GM18526 (cell line): Measurements from ENCODE around the gene PPP3CB.

Experiments
- POLR2A ChIP-seq: IDR thresholded peaks from 3 replicates; pipeline ENCODE4 v1.6.1; 2011; ENCODE audit not compliant: insufficient read length; ENCODE audit errors: extremely low read depth

Gene PPP3CB

DNA sequence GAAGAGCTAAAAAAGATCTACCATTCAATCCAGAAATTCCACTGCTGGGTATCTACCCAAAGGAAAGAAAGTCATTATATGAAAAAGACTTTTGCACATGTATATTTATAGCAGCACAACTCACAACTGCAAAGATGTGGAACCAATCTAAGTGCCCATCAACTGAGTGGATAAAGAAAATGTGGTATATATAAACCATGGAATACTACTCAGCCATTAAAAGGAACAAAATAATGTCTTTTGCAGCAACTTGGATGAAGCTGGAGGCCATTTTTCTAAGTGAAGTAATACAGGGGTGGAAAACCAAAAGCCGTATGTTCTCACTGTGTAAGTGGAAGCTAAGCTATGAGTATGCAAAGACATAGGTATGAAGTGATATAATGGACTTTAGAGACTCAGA is 84.9 kb downstream of the PPP3CB start:
- no peak for TF ChIP-seq POLR2A

- no peak for TF ChIP-seq POLR2A
Measured at GRCh38 chr10:73408978-73409521, 86.8 kb downstream of the PPP3CB start.

GRCh38 chr10:73408061-73408460 is 87.8 kb downstream of the PPP3CB start:
- no peak for TF ChIP-seq POLR2A

- TF ChIP-seq POLR2A, result no peak
Measured at GRCh38 chr10:73407495-73407894, 88.3 kb downstream of the PPP3CB start.

DNA sequence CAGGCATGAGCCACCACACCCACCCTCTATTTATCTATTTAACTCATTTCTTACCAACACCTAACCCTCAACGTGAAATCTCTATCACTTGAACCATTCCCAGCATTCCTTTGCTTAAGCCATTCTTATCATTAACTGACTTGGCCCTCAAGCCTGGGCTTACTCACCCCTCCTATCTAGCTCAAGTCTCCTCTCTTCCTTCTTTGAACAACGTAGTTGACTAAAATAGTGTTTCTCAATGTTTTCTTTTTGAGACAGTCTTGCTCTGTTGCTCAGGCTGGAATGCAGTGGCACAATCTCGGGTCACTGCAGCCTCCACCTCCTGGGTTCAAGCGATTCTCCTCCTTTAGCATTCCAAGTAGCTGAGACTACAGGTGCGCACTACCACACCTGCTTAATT is 89.0 kb downstream of the PPP3CB start:
- no peak for TF ChIP-seq POLR2A

- TF ChIP-seq POLR2A, result no peak
Measured at GRCh38 chr10:73405556-73405955, 90.3 kb downstream of the PPP3CB start.

DNA sequence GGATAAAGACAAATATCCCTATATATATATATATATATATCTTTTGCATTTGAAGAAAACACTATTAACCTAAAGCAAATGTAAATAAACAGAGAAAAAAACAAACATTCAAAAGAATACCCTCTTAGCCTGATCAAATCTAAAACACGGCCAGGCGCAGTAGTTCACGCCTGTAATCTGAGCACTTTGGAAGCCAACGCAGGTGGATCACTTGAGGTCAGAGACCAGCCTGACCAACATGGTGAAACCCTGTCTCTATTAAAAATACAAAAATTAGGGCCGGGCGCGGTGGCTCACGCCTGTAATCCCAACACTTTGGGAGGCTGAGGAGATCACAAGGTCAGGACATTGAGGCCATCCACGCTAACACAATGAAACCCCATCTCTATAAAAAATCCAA is 91.1 kb downstream of the PPP3CB start:
- no peak for TF ChIP-seq POLR2A

- no peak for TF ChIP-seq POLR2A
Measured at GRCh38 chr10:73401636-73402035, 94.2 kb downstream of the PPP3CB start.

DNA sequence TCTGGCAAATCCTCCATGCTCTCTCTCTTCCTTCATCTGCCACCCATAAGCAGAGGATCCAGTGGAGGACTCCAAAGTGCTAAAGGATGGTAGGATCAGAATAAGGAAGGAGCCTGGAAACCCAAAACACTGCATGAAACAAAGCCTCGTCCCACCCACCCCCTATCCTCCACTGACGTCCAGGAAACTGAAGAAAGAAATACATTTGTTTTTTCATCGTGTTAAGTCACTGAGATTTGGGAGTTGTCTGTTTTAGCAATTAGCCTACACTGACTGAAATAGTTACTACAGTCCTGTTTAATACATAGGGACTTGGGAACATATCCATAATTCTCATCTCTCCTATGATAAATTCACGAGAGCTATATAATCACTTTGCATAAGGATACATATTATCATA is 96.8 kb downstream of the PPP3CB start:
- no peak for TF ChIP-seq POLR2A

DNA sequence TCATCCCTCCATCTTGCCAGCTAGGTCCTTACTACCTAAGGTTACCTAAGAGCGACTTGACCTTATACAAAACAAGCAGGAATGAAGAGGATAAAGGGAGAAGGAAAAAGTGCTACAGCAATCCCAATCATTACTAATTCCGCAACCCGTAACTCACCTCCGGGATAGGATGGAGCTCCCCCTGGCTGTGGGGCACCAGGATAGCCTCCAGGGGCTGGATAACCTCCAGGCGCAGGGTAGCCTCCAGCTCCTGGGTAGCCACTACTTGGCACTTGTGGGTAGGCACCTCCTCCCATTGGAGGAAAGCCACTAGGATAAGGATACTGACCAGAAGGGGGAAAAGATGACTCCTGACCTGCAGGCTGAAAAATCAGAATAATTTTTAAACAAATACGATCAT is 97.8 kb downstream of the PPP3CB start:
- no peak for TF ChIP-seq POLR2A

GRCh38 chr10:73388228-73388627 is 107.6 kb downstream of the PPP3CB start:
- no peak for TF ChIP-seq POLR2A

DNA sequence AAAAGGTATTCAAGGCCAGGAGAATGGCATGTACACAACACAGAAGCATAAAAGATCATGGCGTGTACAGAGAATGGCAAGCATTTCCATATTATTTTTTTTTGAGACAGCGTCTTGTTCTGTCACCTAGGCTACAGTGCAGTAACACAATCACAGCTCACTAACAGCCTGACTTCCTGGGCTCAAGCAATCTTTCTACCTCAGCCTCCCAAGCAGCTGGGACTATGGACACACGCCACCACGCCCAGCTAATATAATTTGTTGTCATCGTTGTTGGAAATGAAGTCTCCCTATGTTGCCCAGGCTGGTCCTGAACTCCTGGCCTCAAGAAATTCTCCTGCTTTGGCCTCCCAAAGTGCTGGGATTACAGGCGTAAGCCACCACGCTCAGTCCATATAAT is 109.2 kb downstream of the PPP3CB start:
- TF ChIP-seq POLR2A, result no peak
